Loucy (cell line): ENCODE measurements around the gene PXN.
"Not testable (repeated sequence)": the region's sequence is repeated elsewhere in the genome, so short reads cannot be mapped to it uniquely, and the experiment has no call there.

Experiments
- H2AFZ ChIP-seq: fragments of 200-600 bp; sonication (generic); 2 replicates; pipeline ENCODE4 v1.6.0; 2016; ENCODE audit warnings: antibody characterized with exemption, mild to moderate bottlenecking, low read length, moderate library complexity
- H3F3A ChIP-seq: fragments of 200-600 bp; 2 replicates; pipeline ENCODE4 v1.6.0; 2016; ENCODE audit warnings: antibody characterized with exemption, low read depth, mild to moderate bottlenecking
- H3K27me3 ChIP-seq: fragments of 200-600 bp; sonication (generic); 2 replicates; pipeline ENCODE4 v1.6.1; 2014; ENCODE audit warnings: low read length, mild to moderate bottlenecking; ENCODE audit not compliant: insufficient read depth, poor library complexity, severe bottlenecking
- H3K36me3 ChIP-seq: fragments of 200-600 bp; sonication (generic); 2 replicates; pipeline ENCODE4 v1.6.1; 2016; ENCODE audit warnings: low read length; ENCODE audit not compliant: insufficient read depth
- H3K4me1 ChIP-seq: fragments of 200-600 bp; sonication (generic); 2 replicates; pipeline ENCODE4 v1.5.1; 2014; ENCODE audit warnings: low read length, mild to moderate bottlenecking; ENCODE audit not compliant: insufficient read depth, poor library complexity, severe bottlenecking
- H3K4me2 ChIP-seq: fragments of 200-600 bp; sonication (generic); 2 replicates; pipeline ENCODE4 v1.6.0; 2014; ENCODE audit warnings: antibody characterized with exemption, low read length, low read depth, mild to moderate bottlenecking; ENCODE audit not compliant: poor library complexity, severe bottlenecking
- H3K4me3 ChIP-seq: fragments of 200-600 bp; sonication (generic); 2 replicates; pipeline ENCODE4 v1.5.1; 2014; ENCODE audit warnings: low read length, mild to moderate bottlenecking, mixed read lengths; ENCODE audit not compliant: poor library complexity, severe bottlenecking
- H3K79me2 ChIP-seq: fragments of 200-600 bp; sonication (generic); 2 replicates; pipeline ENCODE4 v1.6.1; 2014; ENCODE audit warnings: low read length; ENCODE audit not compliant: insufficient read depth
- H3K9ac ChIP-seq: fragments of 200-600 bp; sonication (generic); 2 replicates; pipeline ENCODE4 v1.6.0; 2014; ENCODE audit warnings: mild to moderate bottlenecking, low read depth, low read length, moderate library complexity; ENCODE audit not compliant: poor library complexity, severe bottlenecking
- H3K9me2 ChIP-seq: fragments of 200-600 bp; sonication (generic); replicated peaks from 2 replicates; pipeline ENCODE4 v1.6.1; 2016; ENCODE audit warnings: low read depth, low read length, mixed read lengths
- H3K9me3 ChIP-seq: fragments of 200-600 bp; sonication (generic); 2 replicates; pipeline ENCODE4 v1.6.1; 2014; ENCODE audit warnings: mild to moderate bottlenecking, antibody characterized with exemption, low read length, low read depth; ENCODE audit not compliant: insufficient read depth
- H4K20me1 ChIP-seq: fragments of 200-600 bp; sonication (generic); 2 replicates; pipeline ENCODE4 v1.6.0; 2014; ENCODE audit warnings: antibody characterized with exemption, low read length, mild to moderate bottlenecking; ENCODE audit not compliant: insufficient read depth, poor library complexity, severe bottlenecking
- EZH2phosphoT487 ChIP-seq: fragments of 200-600 bp; IDR thresholded peaks from 2 replicates; pipeline ENCODE4 v1.6.1; 2018; ENCODE audit warnings: antibody characterized with exemption, mild to moderate bottlenecking, moderate library complexity, borderline replicate concordance
- TF ChIP-seq, protein P1 (sequence below): fragments of 200-600 bp; sonication (generic); conservative IDR thresholded peaks from 2 replicates; pipeline ENCODE4 v1.5.1; 2014; ENCODE audit warnings: mild to moderate bottlenecking, antibody characterized with exemption, low read length

PXN gene

DNA sequence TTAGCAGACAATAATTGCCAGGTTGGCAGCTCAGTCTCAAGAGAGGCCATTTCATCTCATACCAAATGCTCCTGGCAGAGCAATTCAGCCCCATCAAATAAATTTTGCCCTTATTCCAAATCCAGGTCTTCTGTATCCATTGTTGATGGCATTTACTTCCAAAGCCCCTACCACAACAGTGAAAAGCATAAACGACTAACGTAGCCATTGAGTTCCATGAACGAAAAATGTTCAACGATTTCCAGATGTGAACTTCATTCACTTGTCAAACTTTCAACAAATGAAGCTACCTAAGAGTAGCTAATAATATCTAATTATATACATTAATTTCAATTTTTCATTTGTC is 68.0 kb downstream of the PXN start:
- peak overlapping the region; percentile 100 for H3K4me2 ChIP-seq
- H3K9me2 ChIP-seq: no peaks in the 10 kb centered on the region
- H2AFZ ChIP-seq: no peak overlapping the region
- no peak overlapping the region for H3K4me3 ChIP-seq
- H3F3A ChIP-seq: peaks cover 3% of the 10 kb centered on the region; the same call in 1 of the 2 replicates
- peaks cover 5% of the 10 kb centered on the region for H3K27me3 ChIP-seq
- TF ChIP-seq, protein P1, sequence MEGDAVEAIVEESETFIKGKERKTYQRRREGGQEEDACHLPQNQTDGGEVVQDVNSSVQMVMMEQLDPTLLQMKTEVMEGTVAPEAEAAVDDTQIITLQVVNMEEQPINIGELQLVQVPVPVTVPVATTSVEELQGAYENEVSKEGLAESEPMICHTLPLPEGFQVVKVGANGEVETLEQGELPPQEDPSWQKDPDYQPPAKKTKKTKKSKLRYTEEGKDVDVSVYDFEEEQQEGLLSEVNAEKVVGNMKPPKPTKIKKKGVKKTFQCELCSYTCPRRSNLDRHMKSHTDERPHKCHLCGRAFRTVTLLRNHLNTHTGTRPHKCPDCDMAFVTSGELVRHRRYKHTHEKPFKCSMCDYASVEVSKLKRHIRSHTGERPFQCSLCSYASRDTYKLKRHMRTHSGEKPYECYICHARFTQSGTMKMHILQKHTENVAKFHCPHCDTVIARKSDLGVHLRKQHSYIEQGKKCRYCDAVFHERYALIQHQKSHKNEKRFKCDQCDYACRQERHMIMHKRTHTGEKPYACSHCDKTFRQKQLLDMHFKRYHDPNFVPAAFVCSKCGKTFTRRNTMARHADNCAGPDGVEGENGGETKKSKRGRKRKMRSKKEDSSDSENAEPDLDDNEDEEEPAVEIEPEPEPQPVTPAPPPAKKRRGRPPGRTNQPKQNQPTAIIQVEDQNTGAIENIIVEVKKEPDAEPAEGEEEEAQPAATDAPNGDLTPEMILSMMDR: no peak
- TF ChIP-seq EZH2phosphoT487: no peak
- H3K9ac ChIP-seq: peak overlapping the region; percentile 13
- peaks cover 38% of the 10 kb centered on the region; the same call in 1 of the 2 replicates for H3K36me3 ChIP-seq
- peaks cover 84% of the 10 kb centered on the region for H3K79me2 ChIP-seq
- peaks cover 45% of the 10 kb centered on the region for H4K20me1 ChIP-seq
- H3K9me3 ChIP-seq: no peaks in the 10 kb centered on the region
- H3K4me1 ChIP-seq: peaks cover 30% of the 10 kb centered on the region

DNA sequence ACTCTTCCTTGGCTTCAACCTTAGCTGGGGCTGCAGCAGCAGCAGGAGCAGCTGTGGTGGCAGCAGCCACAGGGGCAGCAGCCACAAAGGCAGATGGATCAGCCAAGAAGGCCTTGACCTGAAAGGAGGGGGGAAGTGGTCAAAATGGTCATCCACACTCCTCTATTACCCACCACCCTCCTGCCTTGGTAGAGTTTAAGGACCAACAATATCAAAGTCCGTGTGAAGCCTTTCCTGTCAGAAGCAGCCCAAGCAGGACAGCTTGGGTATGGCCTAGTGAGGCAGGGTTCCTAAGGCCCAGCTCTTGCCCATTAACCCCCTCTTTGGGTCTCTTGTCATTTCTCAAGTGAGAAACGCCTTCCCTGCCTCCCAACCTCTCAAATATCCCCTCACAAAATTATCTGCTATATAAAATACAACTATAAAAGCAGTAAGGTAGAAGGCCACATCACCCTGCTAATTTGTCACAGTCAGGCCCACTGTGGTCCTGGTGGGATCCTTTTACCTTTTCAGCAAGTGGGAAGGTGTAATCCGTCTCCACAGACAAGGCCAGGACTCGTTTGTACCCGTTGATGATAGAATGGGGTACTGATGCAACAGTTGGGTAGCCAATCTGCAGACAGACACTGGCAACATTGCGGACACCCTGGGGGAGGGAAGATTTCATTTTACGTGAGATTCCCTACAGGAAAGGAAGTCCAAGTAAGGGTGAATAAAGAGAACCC is 68.6 kb downstream of the PXN start:
- H3F3A ChIP-seq, H3K9me2 ChIP-seq, H3K4me3 ChIP-seq, H3K27me3 ChIP-seq, H2AFZ ChIP-seq, H3K9me3 ChIP-seq: not testable (repeated sequence)
- peaks cover 48% of the 10 kb centered on the region for H4K20me1 ChIP-seq
- peaks cover 30% of the 10 kb centered on the region for H3K4me1 ChIP-seq
- peaks cover 38% of the 10 kb centered on the region; the same call in 1 of the 2 replicates for H3K36me3 ChIP-seq
- H3K9ac ChIP-seq: peak overlapping the region; percentile 13
- peak overlapping the region; percentile 100 for H3K4me2 ChIP-seq
- peaks cover 83% of the 10 kb centered on the region for H3K79me2 ChIP-seq

- peak overlapping the region; percentile 100 for H3K4me2 ChIP-seq
- no peaks in the 10 kb centered on the region for H3K9me2 ChIP-seq
- H3K79me2 ChIP-seq: peaks cover 89% of the 10 kb centered on the region
- H3K4me3 ChIP-seq: no peak overlapping the region
- peaks cover 53% of the 10 kb centered on the region for H4K20me1 ChIP-seq
- TF ChIP-seq, protein P1: no peak
- TF ChIP-seq EZH2phosphoT487: no peak
- H3K9ac ChIP-seq: no peak overlapping the region
- peaks cover 38% of the 10 kb centered on the region; the same call in 1 of the 2 replicates for H3K36me3 ChIP-seq
- H3K27me3 ChIP-seq: peaks cover 5% of the 10 kb centered on the region
- H3F3A ChIP-seq: peaks cover 3% of the 10 kb centered on the region; the same call in 1 of the 2 replicates
- H3K9me3 ChIP-seq: no peaks in the 10 kb centered on the region
- peaks cover 36% of the 10 kb centered on the region for H3K4me1 ChIP-seq
- no peak overlapping the region for H2AFZ ChIP-seq
These were observed 69.2 kb downstream of the PXN start for GRCh38 chr12:120196363-120196762.
